ENCODE data around the gene C1orf21.

GRCh38 chr1:184518736-184519357 is 132.0 kb downstream of the C1orf21 start:
- TF ChIP-seq POLR2A (IDR thresholded peaks at IDR 0.05; ENCODE audit: low read depth, low read length) = no peak
- TF ChIP-seq POLR2AphosphoS5 (IDR thresholded peaks at IDR 0.05; ENCODE audit: low read depth, low read length) = no peak
- no peak for TF ChIP-seq TAF1 (IDR thresholded peaks at IDR 0.05; ENCODE audit: borderline replicate concordance, low read depth, low read length)
